ENCODE data around the gene POLA2.

GRCh38 chr11:65217441-65218423 lies 44.0 kb upstream of the POLA2 start:
- TF ChIP-seq POLR2A (IDR thresholded peaks at IDR 0.05) (no peak), CTCF (IDR thresholded peaks at IDR 0.05) (no peak)

All from Peyer's patch (tissue), 4 donors.